ENCODE data around the gene CLCN5. TPM values are rescaled to one million over a fixed set of nuclear protein-coding genes. Genes with fewer than 3 reads are reported as not detected.
A peak's percentile ranks its signal among the peaks of the same experiment; 100 is the strongest.

CLCN5 gene

DNA sequence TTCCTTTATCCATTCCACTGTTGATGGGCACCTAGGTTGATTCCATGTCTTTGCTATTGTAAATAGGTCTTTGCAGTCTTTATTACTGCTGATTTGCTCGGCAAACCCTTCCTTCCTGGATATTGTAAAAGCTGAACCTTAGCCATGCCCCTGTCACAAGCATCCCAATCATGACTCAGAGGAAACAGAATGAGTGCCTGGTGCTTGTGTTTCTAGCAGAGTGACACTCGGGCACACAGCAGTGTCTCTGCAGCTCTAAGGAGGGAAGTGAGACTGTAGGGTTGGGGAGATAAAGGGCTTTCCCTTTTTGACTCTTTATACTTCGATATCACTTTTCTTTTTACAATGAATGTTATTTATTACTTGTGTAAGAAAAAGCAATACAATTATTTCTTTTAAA is 195.1 kb downstream of the CLCN5 start:
- Histone ChIP-seq H3K18ac (ENCODE audit: low read length) (no peak overlapping the region), H2AK5ac (ENCODE audit: low read length) (no peak overlapping the region), H3K4me3 (ENCODE audit: low read length) (no peak overlapping the region), H3K56ac (ENCODE audit: low read length) (no peak overlapping the region), H3K27ac (ENCODE audit: low read depth, low read length) (no peak overlapping the region), H3K79me2 (ENCODE audit: control insufficient read depth, insufficient read depth, low read length) (no peaks in the 10 kb centered on the region), H3K36me3 (ENCODE audit: control insufficient read depth, insufficient read depth, low read length) (no peaks in the 10 kb centered on the region), H3K9ac (ENCODE audit: low read length) (no peak overlapping the region), H4K5ac (ENCODE audit: low read length) (no peak overlapping the region), H3K79me1 (ENCODE audit: low read length) (no peaks in the 10 kb centered on the region), H3K4me1 (ENCODE audit: control insufficient read depth, low read depth, low read length) (peaks cover 2% of the 10 kb centered on the region), H2BK15ac (replicated peaks; ENCODE audit: low read depth) (no peak overlapping the region), H3K23ac (ENCODE audit: low read length) (no peak overlapping the region), H3K4ac (ENCODE audit: low read depth, low read length) (no peak overlapping the region), H3K4me2 (ENCODE audit: low read length) (no peak overlapping the region), H3K27me3 (ENCODE audit: insufficient read depth, low read length, poor library complexity) (no peaks in the 10 kb centered on the region), H4K8ac (ENCODE audit: low read depth, low read length) (no peak overlapping the region), H2BK120ac (ENCODE audit: low read depth, low read length) (no peak overlapping the region), H2BK5ac (ENCODE audit: low read length) (no peak overlapping the region)
- DNase-seq: peak; percentile 6
- no CpG with 5 or more reads among the region's 3 CpGs for WGBS (ENCODE audit: extremely low coverage, insufficient coverage, low lambda C conversion rate)

DNA sequence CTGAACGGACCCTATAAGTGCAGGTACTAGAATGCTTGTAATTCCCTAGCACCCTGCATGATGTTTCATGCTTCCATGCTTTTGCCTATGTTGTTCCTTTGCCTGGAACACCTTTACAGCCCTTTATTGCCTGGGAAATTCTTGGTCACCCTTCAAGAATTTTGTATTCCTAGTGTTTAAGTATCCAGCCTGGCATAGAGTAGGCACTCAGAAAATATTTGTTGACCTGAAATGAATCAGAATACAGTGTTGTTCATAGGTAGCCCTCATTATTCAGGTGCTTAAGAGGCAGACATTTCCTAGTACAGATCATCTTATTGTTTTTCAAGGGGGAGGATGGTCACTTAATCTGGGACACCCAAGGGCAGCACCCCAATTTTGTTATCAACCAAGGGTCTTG is 203.1 kb downstream of the CLCN5 start:
- Histone ChIP-seq H3K36me3 (ENCODE audit: control insufficient read depth, insufficient read depth, low read length) (no peaks in the 10 kb centered on the region), H3K79me2 (ENCODE audit: control insufficient read depth, insufficient read depth, low read length) (no peaks in the 10 kb centered on the region), H3K4me2 (ENCODE audit: low read length) (no peak overlapping the region), H2AK5ac (ENCODE audit: low read length) (no peak overlapping the region), H3K56ac (ENCODE audit: low read length) (no peak overlapping the region), H4K5ac (ENCODE audit: low read length) (no peak overlapping the region), H3K4me1 (ENCODE audit: control insufficient read depth, low read depth, low read length) (no peaks in the 10 kb centered on the region), H3K9ac (ENCODE audit: low read length) (no peak overlapping the region), H3K4ac (ENCODE audit: low read depth, low read length) (no peak overlapping the region), H2BK120ac (ENCODE audit: low read depth, low read length) (no peak overlapping the region), H3K27ac (ENCODE audit: low read depth, low read length) (no peak overlapping the region), H2BK5ac (ENCODE audit: low read length) (no peak overlapping the region), H3K79me1 (ENCODE audit: low read length) (no peaks in the 10 kb centered on the region), H3K4me3 (ENCODE audit: low read length) (no peak overlapping the region), H3K18ac (ENCODE audit: low read length) (no peak overlapping the region), H3K27me3 (ENCODE audit: insufficient read depth, low read length, poor library complexity) (no peaks in the 10 kb centered on the region), H2BK15ac (replicated peaks; ENCODE audit: low read depth) (no peak overlapping the region), H3K23ac (ENCODE audit: low read length) (no peak overlapping the region), H4K8ac (ENCODE audit: low read depth, low read length) (no peak overlapping the region)
- no CpG with 5 or more reads among the region's 1 CpG for WGBS (ENCODE audit: extremely low coverage, insufficient coverage, low lambda C conversion rate)
- no peak for DNase-seq

DNA sequence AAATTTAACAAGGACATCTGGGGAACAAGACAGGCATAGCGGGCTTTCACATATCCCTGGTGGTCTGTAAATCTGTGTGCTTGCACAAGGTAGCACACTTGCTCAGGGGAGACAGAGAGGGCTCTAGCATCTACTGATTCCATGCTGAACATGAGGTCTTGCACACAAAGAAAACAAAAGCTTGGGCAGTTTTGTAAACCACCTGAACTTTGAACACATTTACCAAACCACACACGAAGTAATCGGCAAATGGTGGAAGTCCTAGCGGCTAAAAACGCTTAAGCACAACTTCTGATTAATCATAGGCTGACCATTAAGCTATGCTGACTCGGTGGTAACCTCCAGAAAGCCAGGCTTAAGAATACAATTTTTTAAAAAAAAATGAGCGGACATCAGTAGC is 225.6 kb downstream of the CLCN5 start:
- Histone ChIP-seq H3K9ac (ENCODE audit: low read length) (no peak overlapping the region), H3K23ac (ENCODE audit: low read length) (no peak overlapping the region), H3K27me3 (ENCODE audit: insufficient read depth, low read length, poor library complexity) (no peaks in the 10 kb centered on the region), H2AK5ac (ENCODE audit: low read length) (no peak overlapping the region), H3K27ac (ENCODE audit: low read depth, low read length) (no peak overlapping the region), H4K8ac (ENCODE audit: low read depth, low read length) (no peak overlapping the region), H3K4ac (ENCODE audit: low read depth, low read length) (no peak overlapping the region), H3K4me2 (ENCODE audit: low read length) (no peak overlapping the region), H3K4me1 (ENCODE audit: control insufficient read depth, low read depth, low read length) (no peaks in the 10 kb centered on the region), H3K36me3 (ENCODE audit: control insufficient read depth, insufficient read depth, low read length) (no peaks in the 10 kb centered on the region), H3K79me2 (ENCODE audit: control insufficient read depth, insufficient read depth, low read length) (no peaks in the 10 kb centered on the region), H2BK15ac (replicated peaks; ENCODE audit: low read depth) (no peak overlapping the region), H2BK5ac (ENCODE audit: low read length) (no peak overlapping the region), H3K56ac (ENCODE audit: low read length) (no peak overlapping the region), H4K5ac (ENCODE audit: low read length) (no peak overlapping the region), H3K79me1 (ENCODE audit: low read length) (no peaks in the 10 kb centered on the region), H3K4me3 (ENCODE audit: low read length) (no peak overlapping the region), H2BK120ac (ENCODE audit: low read depth, low read length) (no peak overlapping the region), H3K18ac (ENCODE audit: low read length) (no peak overlapping the region)
- no CpG with 5 or more reads among the region's 7 CpGs for WGBS (ENCODE audit: extremely low coverage, insufficient coverage, low lambda C conversion rate)
- DNase-seq: no peak

Small RNA genes lying within 50 kb of the gene (small RNA-seq; reads per million reads assigned to genes)
- gene MIR188 (ENCODE audit: insufficient read depth) (28.8 reads per million, percentile 93 among the genes with 10 or more reads in this experiment), gene MIR362 (ENCODE audit: insufficient read depth) (39.4 reads per million, percentile 94 among the genes with 10 or more reads in this experiment), gene MIR500A (ENCODE audit: insufficient read depth) (1,730 reads per million, percentile 99 among the genes with 10 or more reads in this experiment), gene MIR500B (ENCODE audit: insufficient read depth) (2.5 reads per million, percentile 34 among the genes with 10 or more reads in this experiment), gene MIR501 (ENCODE audit: insufficient read depth) (184 reads per million, percentile 97 among the genes with 10 or more reads in this experiment), gene MIR502 (ENCODE audit: insufficient read depth) (18.3 reads per million, percentile 91 among the genes with 10 or more reads in this experiment), gene MIR532 (ENCODE audit: insufficient read depth) (697 reads per million, percentile 98 among the genes with 10 or more reads in this experiment), gene MIR660 (ENCODE audit: insufficient read depth) (300 reads per million, percentile 97 among the genes with 10 or more reads in this experiment), gene RNU6-421P (ENCODE audit: insufficient read depth) (not detected)

All from mesendoderm (in vitro differentiated cells).